Measurements from ENCODE around the gene TRMT10C.
"Not testable (repeated sequence)": the region's sequence is repeated elsewhere in the genome, so short reads cannot be mapped to it uniquely, and the experiment has no call there.

The TRMT10C gene

DNA sequence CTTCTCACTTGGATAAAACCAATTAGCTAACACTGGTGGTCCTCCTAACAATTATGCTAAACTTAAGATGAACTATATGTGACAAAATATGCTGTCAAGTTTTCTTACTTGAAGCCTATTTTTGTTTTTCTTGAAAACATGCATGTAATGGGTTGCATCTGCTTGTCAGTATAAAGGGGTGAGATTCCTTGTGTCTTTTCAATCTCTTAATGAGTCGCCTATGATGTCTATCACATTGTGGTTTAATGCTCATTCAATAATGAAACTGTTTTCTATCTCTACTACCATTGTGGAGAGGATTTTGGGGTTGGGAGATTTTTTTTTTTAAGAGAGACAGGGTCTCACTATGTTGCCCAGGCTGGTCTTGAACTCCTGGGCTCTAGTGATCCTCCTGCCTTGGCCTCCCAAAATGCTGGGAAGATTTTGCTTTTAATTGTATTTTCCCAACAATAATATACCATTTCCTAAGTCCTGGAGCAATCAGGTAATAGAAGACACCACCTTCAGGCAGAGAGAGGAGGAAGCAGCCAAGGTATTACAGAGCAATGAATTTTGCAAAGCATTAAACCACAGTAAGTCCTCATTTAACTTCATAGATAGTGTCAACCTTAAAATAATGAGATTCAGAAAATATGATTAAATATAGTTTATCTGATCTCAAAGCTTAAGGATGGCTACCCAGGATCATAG is 17.4 kb upstream of the TRMT10C start:
- CTCF ChIA-PET = interaction anchor here (1.0 kb wide), 1 partner anchor 32 kb away, joined by 3 read pairs; no protein-coding TSS in a partner anchor
- POLR2A ChIA-PET = no interaction called here
- no peak for DNase-seq (ENCODE audit: low read depth, low spot score)
- no peak overlapping the region for H3K4me3 ChIP-seq (ENCODE audit: low read depth, low read length)
- TF ChIP-seq, protein P1, sequence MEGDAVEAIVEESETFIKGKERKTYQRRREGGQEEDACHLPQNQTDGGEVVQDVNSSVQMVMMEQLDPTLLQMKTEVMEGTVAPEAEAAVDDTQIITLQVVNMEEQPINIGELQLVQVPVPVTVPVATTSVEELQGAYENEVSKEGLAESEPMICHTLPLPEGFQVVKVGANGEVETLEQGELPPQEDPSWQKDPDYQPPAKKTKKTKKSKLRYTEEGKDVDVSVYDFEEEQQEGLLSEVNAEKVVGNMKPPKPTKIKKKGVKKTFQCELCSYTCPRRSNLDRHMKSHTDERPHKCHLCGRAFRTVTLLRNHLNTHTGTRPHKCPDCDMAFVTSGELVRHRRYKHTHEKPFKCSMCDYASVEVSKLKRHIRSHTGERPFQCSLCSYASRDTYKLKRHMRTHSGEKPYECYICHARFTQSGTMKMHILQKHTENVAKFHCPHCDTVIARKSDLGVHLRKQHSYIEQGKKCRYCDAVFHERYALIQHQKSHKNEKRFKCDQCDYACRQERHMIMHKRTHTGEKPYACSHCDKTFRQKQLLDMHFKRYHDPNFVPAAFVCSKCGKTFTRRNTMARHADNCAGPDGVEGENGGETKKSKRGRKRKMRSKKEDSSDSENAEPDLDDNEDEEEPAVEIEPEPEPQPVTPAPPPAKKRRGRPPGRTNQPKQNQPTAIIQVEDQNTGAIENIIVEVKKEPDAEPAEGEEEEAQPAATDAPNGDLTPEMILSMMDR (IDR thresholded peaks at IDR 0.05; ENCODE audit: insufficient read depth, low read length, missing control alignments) = no peak

DNA sequence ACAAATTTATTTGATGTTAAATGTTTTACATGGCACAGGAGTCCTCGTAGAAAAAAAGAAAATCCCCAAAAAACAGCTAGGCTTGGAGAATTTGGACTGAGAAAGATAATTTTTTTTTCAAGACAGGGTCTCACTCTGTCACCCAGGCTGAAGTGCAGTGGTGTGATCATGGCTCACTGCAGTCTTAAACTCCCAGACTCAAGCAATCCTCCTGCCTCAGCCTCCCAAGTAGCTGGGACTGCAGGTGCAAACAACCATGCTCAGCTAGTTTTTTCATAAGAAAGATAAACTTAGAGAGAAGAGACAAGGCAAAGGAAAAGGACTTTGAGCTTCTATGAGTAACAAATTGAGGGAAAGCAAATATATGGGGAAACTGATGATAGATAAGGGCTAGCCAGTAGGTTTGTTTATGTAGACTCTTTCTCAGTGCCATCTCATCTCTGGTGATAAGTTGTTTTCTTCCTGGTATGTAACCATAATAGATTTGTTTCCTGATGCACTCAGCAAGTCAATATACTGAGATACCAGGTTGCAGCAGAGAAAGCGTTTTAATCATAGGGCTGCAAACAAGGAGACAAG is 13.1 kb upstream of the TRMT10C start:
- ChIA-PET POLR2A (no interaction called here), CTCF (no interaction called here)
- DNase-seq (ENCODE audit: low read depth, low spot score) = no peak
- no peak overlapping the region for H3K4me3 ChIP-seq (ENCODE audit: low read depth, low read length)
- TF ChIP-seq, protein P1 (IDR thresholded peaks at IDR 0.05; ENCODE audit: insufficient read depth, low read length, missing control alignments) = no peak

DNA sequence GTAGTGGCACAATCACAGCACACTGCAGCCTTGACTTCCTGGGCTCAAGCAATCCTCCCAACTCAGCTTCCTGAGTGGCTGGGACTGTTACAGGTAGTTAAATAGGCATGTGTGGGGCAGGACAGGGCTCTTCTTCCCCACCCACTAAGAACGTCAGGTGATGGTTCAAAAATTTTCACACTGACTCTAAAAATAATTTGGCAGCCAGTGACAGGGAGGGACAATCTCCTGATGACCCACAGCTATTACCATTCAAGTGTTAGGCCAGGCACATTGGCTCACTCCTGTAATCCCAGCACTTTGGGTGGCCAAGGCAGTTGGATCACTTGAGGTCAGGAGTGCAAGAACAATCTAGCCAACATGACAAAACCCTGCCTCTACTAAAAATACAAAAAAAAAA is 12.2 kb upstream of the TRMT10C start:
- POLR2A ChIA-PET = no interaction called here

DNA sequence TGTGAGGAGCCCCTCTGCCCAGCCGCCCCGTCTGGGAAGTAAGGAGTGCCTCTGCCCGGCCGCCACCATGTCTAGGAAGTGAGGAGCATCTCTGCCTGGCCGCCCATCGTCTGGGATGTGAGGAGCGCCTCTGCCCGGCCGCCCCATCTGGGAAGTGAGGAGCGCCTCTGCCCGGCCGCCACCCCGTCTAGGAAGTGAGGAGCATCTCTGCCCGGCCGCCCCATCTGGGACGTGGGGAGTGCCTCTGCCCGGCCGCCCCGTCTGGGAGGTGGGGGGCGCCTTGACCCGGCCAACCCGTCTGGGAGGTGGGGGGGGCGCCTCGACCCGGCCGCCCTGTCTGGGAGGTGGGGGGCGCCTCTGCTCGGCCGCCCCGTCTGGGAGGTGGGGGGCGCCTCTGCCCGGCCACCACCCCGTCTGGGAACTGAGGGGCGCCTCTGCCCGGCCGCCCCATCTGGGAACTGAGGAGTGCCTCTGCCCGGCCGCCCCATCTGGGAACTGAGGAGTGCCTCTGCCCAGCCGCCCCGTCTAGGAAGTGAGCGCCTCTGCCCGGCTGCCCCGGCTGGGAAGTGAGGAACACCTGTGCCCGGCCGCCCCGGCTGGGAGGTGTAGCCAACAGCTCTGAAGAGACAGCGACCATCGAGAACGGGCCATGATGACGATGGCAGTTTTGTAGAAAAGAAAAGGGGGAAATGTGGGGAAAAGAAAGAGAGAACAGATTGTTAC is 10.1 kb upstream of the TRMT10C start:
- CTCF ChIA-PET; DNase-seq (ENCODE audit: low read depth, low spot score); H3K4me3 ChIP-seq (ENCODE audit: low read depth, low read length); POLR2A ChIA-PET: not testable (repeated sequence)

More for the DNA sequence above, 12.2 kb upstream of the TRMT10C start:
- no peak overlapping the region for H3K4me3 ChIP-seq (ENCODE audit: low read depth, low read length)
- TF ChIP-seq, protein P1 (IDR thresholded peaks at IDR 0.05; ENCODE audit: insufficient read depth, low read length, missing control alignments) = no peak
- CTCF ChIA-PET = no interaction called here
- no peak for DNase-seq (ENCODE audit: low read depth, low spot score)

DNA sequence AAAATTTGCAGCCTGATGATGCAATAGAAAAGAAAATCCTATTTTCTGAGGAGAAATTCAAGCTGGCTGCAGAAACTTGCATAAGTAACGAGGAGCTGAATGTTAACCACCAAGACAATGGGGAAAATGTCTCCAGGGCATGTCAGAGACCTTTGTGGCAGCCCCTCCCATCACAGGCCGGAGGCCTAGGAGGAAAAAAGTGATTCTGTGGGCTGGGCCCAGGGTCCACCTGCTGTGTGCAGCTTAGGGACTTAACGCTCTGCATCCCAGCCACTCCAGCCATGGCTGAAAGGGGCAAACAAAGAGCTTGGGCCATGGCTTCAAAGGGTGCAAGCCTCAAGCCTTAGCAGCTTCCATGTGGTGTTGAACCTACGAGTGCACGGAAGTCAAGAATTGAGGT is 8.3 kb upstream of the TRMT10C start:
- ChIA-PET POLR2A (interaction anchor here (0.6 kb wide), 1 partner anchor 40 kb away, joined by 3 read pairs; the partner anchor contains the start of gene SENP7), CTCF (interaction anchor here (0.9 kb wide), 1 partner anchor 20 kb away, joined by 3 read pairs; the partner anchor contains the start of gene PCNP)
- not testable (repeated sequence) for H3K4me3 ChIP-seq (ENCODE audit: low read depth, low read length); DNase-seq (ENCODE audit: low read depth, low spot score)

DNA sequence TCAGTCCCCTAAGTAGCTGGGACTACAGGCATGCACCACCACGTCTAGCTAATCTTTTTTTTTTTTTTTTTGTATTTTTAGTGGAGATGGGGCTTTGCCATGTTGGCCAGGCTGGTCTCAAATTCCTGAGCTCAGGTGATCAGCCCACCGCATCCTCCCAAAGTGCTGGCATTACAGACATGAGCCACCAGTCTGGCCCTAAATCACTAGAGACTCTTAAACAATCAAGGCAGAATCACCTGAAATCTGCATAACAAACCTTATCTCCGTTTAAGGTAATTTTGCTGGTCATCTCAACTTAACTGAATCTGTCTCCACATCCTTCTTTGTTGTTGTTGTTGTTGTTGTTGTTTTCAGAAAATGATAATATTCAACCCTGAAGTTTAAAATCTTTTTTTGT is 5.6 kb upstream of the TRMT10C start:
- CTCF ChIA-PET = interaction anchor here (1.3 kb wide), 1 partner anchor 44 kb away, joined by 3 read pairs; the partner anchor contains the start of gene SENP7
- no peak for DNase-seq (ENCODE audit: low read depth, low spot score)
- TF ChIP-seq, protein P1 (IDR thresholded peaks at IDR 0.05; ENCODE audit: insufficient read depth, low read length, missing control alignments) = no peak
- no peak overlapping the region for H3K4me3 ChIP-seq (ENCODE audit: low read depth, low read length)
- POLR2A ChIA-PET = no interaction called here

DNA sequence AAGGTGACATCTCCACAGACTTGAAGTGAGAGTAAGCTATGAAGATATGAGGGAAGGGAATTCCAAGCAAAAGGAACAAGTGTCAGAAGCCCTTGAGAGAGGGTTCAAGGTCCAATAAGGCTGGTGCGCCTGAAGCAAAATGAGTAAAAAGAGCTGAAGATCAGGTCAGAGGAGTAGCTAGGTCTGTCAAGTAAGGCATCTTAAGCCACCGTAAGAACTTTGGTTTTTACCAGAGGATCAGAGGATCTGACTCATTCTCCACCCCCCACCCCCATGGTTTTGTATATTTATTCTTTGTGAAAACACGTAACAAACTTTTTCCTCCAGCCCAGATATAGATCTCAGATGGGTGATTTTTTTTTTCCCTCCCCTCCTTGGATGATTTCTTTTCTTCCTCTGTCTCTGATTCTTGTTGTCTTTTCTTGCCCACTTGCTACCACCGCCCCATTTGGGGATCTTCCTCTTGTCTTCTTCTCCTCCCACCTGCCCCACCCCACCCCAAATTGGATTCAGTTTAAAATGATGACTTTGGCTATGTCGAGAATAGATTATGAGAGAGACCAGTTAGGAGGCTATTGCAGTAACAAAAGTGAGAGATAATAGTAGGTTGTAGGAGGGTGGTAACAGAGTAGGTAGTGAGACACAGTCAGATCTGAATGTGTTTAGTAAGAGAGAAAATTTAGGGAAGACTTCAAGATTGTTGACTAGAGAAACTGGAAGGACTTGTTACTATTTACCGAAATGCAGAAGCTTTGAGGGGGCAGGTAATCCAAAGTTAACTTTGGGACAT is 6.1 kb downstream of the TRMT10C start:
- POLR2A ChIA-PET = no interaction called here
- DNase-seq (ENCODE audit: low read depth, low spot score) = no peak
- TF ChIP-seq, protein P1 (IDR thresholded peaks at IDR 0.05; ENCODE audit: insufficient read depth, low read length, missing control alignments) = no peak
- CTCF ChIA-PET = no interaction called here
- no peak overlapping the region for H3K4me3 ChIP-seq (ENCODE audit: low read depth, low read length)
